ENCODE measurements around the gene ADAD2.

ADAD2 gene

GRCh38 chr16:84144209-84144858 is 46.6 kb upstream of the ADAD2 start (continued):
- TF ChIP-seq ZNF626 (tag by site-specific recombination; IDR thresholded peaks at IDR 0.05) (no peak), OVOL3 (tag by site-specific recombination; IDR thresholded peaks at IDR 0.05) (no peak), TCF7L2 (IDR thresholded peaks at IDR 0.05; ENCODE audit: borderline replicate concordance, low read depth, low read length) (no peak), ZNF658 (tag by site-specific recombination; IDR thresholded peaks at IDR 0.05) (no peak), HOXC10 (CRISPR knock-in tag; IDR thresholded peaks at IDR 0.05) (no peak), ZNF792 (tag by site-specific recombination; IDR thresholded peaks at IDR 0.05) (no peak), ZNF596 (tag by site-specific recombination; IDR thresholded peaks at IDR 0.05) (no peak), ZNF266 (tag by site-specific recombination; IDR thresholded peaks at IDR 0.05; ENCODE audit: low read depth) (no peak), GLIS1 (tag by site-specific recombination; IDR thresholded peaks at IDR 0.05) (no peak), ZBTB10 (tag by site-specific recombination; IDR thresholded peaks at IDR 0.05) (no peak)

DNA sequence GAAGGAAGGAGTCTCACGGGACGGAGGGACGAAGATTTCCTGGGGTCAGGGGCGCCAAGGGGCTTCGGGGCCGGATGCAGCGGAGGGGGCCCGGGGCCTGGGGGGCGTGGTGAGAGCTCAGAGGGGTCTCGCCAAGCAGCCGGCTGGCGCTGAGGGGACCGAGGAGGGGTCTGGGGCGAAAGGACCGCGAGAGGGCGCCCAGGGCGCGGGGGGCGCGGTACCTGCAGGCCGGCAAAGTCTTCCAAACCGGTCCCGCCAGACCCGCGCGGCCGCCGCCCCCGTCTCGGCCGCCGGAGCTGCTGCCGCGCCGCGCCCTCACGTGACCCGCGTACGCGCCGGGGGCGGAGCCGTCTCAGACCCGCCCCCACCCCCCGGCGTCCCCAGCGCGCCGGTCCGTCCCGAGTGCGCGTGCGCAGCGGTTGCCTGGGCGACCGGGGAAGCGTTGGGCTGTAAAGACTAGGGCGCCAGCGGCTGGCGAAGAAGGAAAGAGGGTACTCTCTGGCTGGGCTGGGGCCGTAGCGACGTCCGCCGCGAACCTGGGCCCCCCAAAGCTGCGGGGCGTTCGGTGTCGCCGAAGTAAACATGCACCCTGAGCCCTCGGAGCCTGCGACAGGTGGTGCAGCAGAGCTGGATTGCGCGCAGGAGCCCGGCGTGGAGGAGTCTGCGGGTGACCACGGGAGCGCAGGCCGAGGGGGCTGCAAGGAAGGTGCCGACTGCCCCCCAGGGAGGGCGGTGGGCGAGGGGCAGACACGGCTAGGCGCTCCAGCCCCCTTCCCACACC is 45.9 kb upstream of the ADAD2 start, which contains the start of the genes DNAAF1 and HSDL1:
Gene DNAAF1 (plus strand): TSS at position 450 of the 781 bp plus-strand sequence. CDS start 133 bp downstream, at position 583.
Gene HSDL1 (minus strand): TSS at position 319 of the 781 bp plus-strand sequence. CDS start 13,856 bp downstream, outside the sequence.
- Histone ChIP-seq H3K4me1 (ENCODE audit: control insufficient read depth, insufficient read depth, low read length) (no peaks in the 10 kb centered on the region), H3K4me3 (ENCODE audit: low read depth, low read length) (peak within 1 kb of the TSS; percentile 77), H3K27ac (ENCODE audit: extremely low read depth, low read depth, low read length) (peak within 1 kb of the TSS; percentile 34; the same call in 1 of the 2 replicates), H3K36me3 (ENCODE audit: control insufficient read depth in 2 of 2, insufficient read depth in 1 of 2, low read length in 2 of 2) (no peaks in the 10 kb centered on the region), H3K9me3 (ENCODE audit: control insufficient read depth, insufficient read depth, low read depth, low read length) (no peaks in the 10 kb centered on the region)
- CTCF ChIA-PET: interaction anchor here (0.6 to 0.7 kb wide), 5 partner anchors 28 to 776 kb away, joined by 3 read pairs; partner anchors contain the start of gene MBTPS1
- POLR2A ChIA-PET: interaction anchor here (0.6 to 2.7 kb wide), 3 partner anchors 28 to 42 kb away, joined by 3 to 23 read pairs (median 4); partner anchors contain the start of genes MBTPS1 and TAF1C
- TF ChIP-seq PATZ1 (tag by site-specific recombination; IDR thresholded peaks at IDR 0.05): peak; percentile 36; the same call in 1 of the 2 replicates
- TF ChIP-seq ZNF37A (tag by site-specific recombination; IDR thresholded peaks at IDR 0.05): no peak
- TF ChIP-seq ZNF416 (tag by site-specific recombination; IDR thresholded peaks at IDR 0.05): no peak
- no peak for TF ChIP-seq GLI4 (tag by site-specific recombination; IDR thresholded peaks at IDR 0.05)
- no peak for TF ChIP-seq ZNF514 (tag by site-specific recombination; IDR thresholded peaks at IDR 0.05)
- no peak for TF ChIP-seq ZNF335 (tag by site-specific recombination; conservative IDR thresholded peaks at IDR 0.05)
- TF ChIP-seq ZNF658 (tag by site-specific recombination; IDR thresholded peaks at IDR 0.05): no peak
- TF ChIP-seq ZSCAN30 (tag by site-specific recombination; IDR thresholded peaks at IDR 0.05): no peak
- no peak for TF ChIP-seq ZNF174 (tag by site-specific recombination; IDR thresholded peaks at IDR 0.05)
- no peak for TF ChIP-seq ZNF354C (tag by site-specific recombination; IDR thresholded peaks at IDR 0.05; ENCODE audit: borderline replicate concordance, low read depth)
- TF ChIP-seq ZNF549 (tag by site-specific recombination; IDR thresholded peaks at IDR 0.05): no peak
- TF ChIP-seq, protein P1, sequence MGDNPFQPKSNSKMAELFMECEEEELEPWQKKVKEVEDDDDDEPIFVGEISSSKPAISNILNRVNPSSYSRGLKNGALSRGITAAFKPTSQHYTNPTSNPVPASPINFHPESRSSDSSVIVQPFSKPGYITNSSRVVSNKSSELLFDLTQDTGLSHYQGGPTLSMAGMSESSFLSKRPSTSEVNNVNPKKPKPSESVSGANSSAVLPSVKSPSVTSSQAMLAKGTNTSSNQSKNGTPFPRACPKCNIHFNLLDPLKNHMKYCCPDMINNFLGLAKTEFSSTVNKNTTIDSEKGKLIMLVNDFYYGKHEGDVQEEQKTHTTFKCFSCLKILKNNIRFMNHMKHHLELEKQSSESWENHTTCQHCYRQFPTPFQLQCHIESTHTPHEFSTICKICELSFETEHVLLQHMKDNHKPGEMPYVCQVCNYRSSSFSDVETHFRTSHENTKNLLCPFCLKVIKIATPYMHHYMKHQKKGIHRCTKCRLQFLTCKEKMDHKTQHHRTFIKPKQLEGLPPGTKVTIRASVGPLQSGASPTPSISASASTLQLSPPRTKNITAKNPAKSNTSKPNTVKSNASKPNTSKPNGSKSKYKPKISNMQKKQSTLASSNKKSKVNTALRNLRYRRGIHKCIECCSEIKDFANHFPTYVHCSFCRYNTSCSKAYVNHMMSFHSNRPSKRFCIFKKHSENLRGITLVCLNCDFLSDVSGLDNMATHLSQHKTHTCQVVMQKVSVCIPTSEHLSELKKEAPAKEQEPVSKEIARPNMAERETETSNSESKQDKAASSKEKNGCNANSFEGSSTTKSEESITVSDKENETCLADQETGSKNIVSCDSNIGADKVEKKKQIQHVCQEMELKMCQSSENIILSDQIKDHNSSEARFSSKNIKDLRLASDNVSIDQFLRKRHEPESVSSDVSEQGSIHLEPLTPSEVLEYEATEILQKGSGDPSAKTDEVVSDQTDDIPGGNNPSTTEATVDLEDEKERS (tag by site-specific recombination; IDR thresholded peaks at IDR 0.05): no peak
- TF ChIP-seq ZFP69B (tag by site-specific recombination; IDR thresholded peaks at IDR 0.05): no peak
- TF ChIP-seq ZNF501 (tag by site-specific recombination; IDR thresholded peaks at IDR 0.05): no peak
- TF ChIP-seq ZNF266 (tag by site-specific recombination; IDR thresholded peaks at IDR 0.05; ENCODE audit: low read depth): no peak
- no peak for TF ChIP-seq ZNF626 (tag by site-specific recombination; IDR thresholded peaks at IDR 0.05)
- TF ChIP-seq RBAK (tag by site-specific recombination; IDR thresholded peaks at IDR 0.05): no peak
- peak; percentile 18; the same call in 1 of the 2 replicates for TF ChIP-seq ZNF792 (tag by site-specific recombination; IDR thresholded peaks at IDR 0.05)
- TF ChIP-seq MYNN (tag by site-specific recombination; IDR thresholded peaks at IDR 0.05; ENCODE audit: borderline replicate concordance): no peak
- no peak for TF ChIP-seq ZNF830 (tag by site-specific recombination; IDR thresholded peaks at IDR 0.05; ENCODE audit: low read depth)
- no peak for TF ChIP-seq ZBTB7A (tag by site-specific recombination; IDR thresholded peaks at IDR 0.05; ENCODE audit: low read depth)
- TF ChIP-seq ZNF660 (tag by site-specific recombination; IDR thresholded peaks at IDR 0.05): 0 out of 2 replicates have a peak, but pooled peaks have one; percentile 12

Measured in HEK293 (cell line).